K562 (cell line): ENCODE data around the gene NOP16. TPM values are rescaled to one million over a fixed set of nuclear protein-coding genes. Genes with fewer than 3 reads are reported as not detected.

Experiments used
- BDP1 ChIP-seq: IDR thresholded peaks from 3 replicates; pipeline ENCODE4 v1.6.1; 2011; ENCODE audit not compliant: insufficient read length, insufficient read depth
- HNRNPH1 ChIP-seq: fragments of 200-400 bp; formaldehyde crosslinking; optimal IDR thresholded peaks from 2 replicates; pipeline ENCODE3; 2017; ENCODE audit warnings: low read depth, mild to moderate bottlenecking, low read length, moderate library complexity
- ILF3 ChIP-seq: fragments of 450-650 bp; IDR thresholded peaks from 2 replicates; pipeline ENCODE4 v1.6.1; 2018; ENCODE audit warnings: antibody characterized with exemption, mild to moderate bottlenecking, moderate library complexity, borderline replicate concordance
- NCOA6 ChIP-seq: fragments of 450-650 bp; IDR thresholded peaks from 2 replicates; pipeline ENCODE4 v1.6.1; 2017; ENCODE audit warnings: mild to moderate bottlenecking
- NONO ChIP-seq, 2 experiments: fragments of 200-400 bp in 1 of 2; fragments of 450-650 bp in 1 of 2; formaldehyde crosslinking in 1 of 2; IDR thresholded peaks; 2 replicates each; pipeline ENCODE4 v1.6.1; 2017; ENCODE audit warnings: low read depth in 2 of 2, mild to moderate bottlenecking in 2 of 2, moderate library complexity in 2 of 2, low read length in 1 of 2
- PCBP2 ChIP-seq: fragments of 200-400 bp; formaldehyde crosslinking; IDR thresholded peaks from 2 replicates; pipeline ENCODE4 v1.6.1; 2018; ENCODE audit warnings: low read length, low read depth, mild to moderate bottlenecking, moderate library complexity; ENCODE audit not compliant: poor library complexity, severe bottlenecking
- RB1 ChIP-seq: fragments of 450-650 bp; IDR thresholded peaks from 2 replicates; pipeline ENCODE4 v1.6.1; 2017; ENCODE audit warnings: low read depth, mild to moderate bottlenecking
- SREBF2 ChIP-seq: sonication (generic); formaldehyde crosslinking; IDR thresholded peaks from 2 replicates; pipeline ENCODE4 v1.4.0; 2020; ENCODE audit warnings: mild to moderate bottlenecking, missing genetic modification reagents
- SUPT5H ChIP-seq: fragments of 450-650 bp; IDR thresholded peaks from 2 replicates; pipeline ENCODE4 v1.6.1; 2016
- ZBTB34 ChIP-seq: fragments of 250-450 bp; sonication (Bioruptor Pico); IDR thresholded peaks from 2 replicates; pipeline ENCODE4 v1.8.0; 2021; ENCODE audit warnings: mild to moderate bottlenecking, moderate library complexity
- ZBTB8A ChIP-seq: fragments of 450-650 bp; IDR thresholded peaks from 2 replicates; pipeline ENCODE4 v1.6.1; 2018; ENCODE audit warnings: mild to moderate bottlenecking, moderate library complexity; ENCODE audit not compliant: partially characterized antibody
- ZNF174 ChIP-seq: fragments of 250-450 bp; sonication (Bioruptor Pico); IDR thresholded peaks from 2 replicates; pipeline ENCODE4 v1.4.0; 2020; ENCODE audit warnings: mild to moderate bottlenecking
- ZNF592 ChIP-seq: fragments of 450-650 bp; IDR thresholded peaks from 2 replicates; pipeline ENCODE4 v1.6.1; 2017; ENCODE audit warnings: antibody characterized with exemption, mild to moderate bottlenecking
- ZNF609 ChIP-seq: sonication (generic); formaldehyde crosslinking; IDR thresholded peaks from 2 replicates; pipeline ENCODE4 v1.8.1; 2023; ENCODE audit warnings: missing genetic modification reagents, mild to moderate bottlenecking, borderline replicate concordance
- polyA plus RNA-seq, 8 experiments: library from polyadenylated mRNA; depleted of rRNA in 4 of 8; stranded (reverse) in 5 of 8; unstranded in 3 of 8; fragments of >200 nt; fragmentation: Nextera tagmentation in 2 of 8; fragmentation: Illumina TruSeq in 1 of 8; extraction: Ambion mirVana in 2 of 8; extraction: Trizol in 1 of 8; gene quantifications; 2 replicates each; pipeline versions ENCODE4 v1.2.1 to v1.2.3, GENCODE V29; 2011 to 2014; ENCODE audit warnings: inconsistent platforms in 1 of 8, missing spikeins in 1 of 8
- total RNA-seq, 7 experiments: library from RNA; depleted of rRNA in 6 of 7; stranded (reverse); fragments of >200 nt in 6 of 7; fragmentation: Illumina TruSeq in 2 of 7; extraction: Trizol in 2 of 7; gene quantifications; 2 replicates each; pipeline versions ENCODE4 v1.2.1 to v1.2.3, GENCODE V29; 2011 to 2021; ENCODE audit warnings: low replicate concordance in 1 of 7
- TF ChIP-seq, protein P1 (sequence below): fragments of 450-650 bp; IDR thresholded peaks from 2 replicates; pipeline ENCODE4 v1.6.1; 2016; ENCODE audit warnings: missing biosample characterization, missing genetic modification characterization

Gene NOP16
- total and polyA plus RNA-seq, 9 of the 15 experiments (the other 6 are each of a cell fraction or from before 2014, with no cell fraction given): 92.5 to 342 (median 148) TPM

- TF ChIP-seq ZNF609 (CRISPR knock-in tag) (peak; percentile 79; the same call in 1 of the 2 replicates), SUPT5H (peak; percentile 92), ZBTB8A (no peak), ZBTB34 (CRISPR knock-in tag) (no peak), ZNF174 (no peak), RB1 (peak; percentile 67; the same call in 1 of the 2 replicates), HNRNPH1 (no peak), ILF3 (no peak), ZNF592 (no peak), PCBP2 (no peak), NCOA6 (no peak), SREBF2 (CRISPR knock-in tag) (no peak), BDP1 (no peak), NONO (IDR thresholded peaks at IDR 0.05; ENCODE audit: low read depth in 2 of 2, low read length in 1 of 2) (no peak)
- TF ChIP-seq, protein P1, sequence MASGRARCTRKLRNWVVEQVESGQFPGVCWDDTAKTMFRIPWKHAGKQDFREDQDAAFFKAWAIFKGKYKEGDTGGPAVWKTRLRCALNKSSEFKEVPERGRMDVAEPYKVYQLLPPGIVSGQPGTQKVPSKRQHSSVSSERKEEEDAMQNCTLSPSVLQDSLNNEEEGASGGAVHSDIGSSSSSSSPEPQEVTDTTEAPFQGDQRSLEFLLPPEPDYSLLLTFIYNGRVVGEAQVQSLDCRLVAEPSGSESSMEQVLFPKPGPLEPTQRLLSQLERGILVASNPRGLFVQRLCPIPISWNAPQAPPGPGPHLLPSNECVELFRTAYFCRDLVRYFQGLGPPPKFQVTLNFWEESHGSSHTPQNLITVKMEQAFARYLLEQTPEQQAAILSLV (tag): no peak
Measured at GRCh38 chr5:176361437-176362232, 26.8 kb downstream of the NOP16 start, which contains the start of gene KIAA1191 (continued).
